Neural progenitor cell (in vitro differentiated cells): ENCODE data around the gene ACER1. TPM values are rescaled to one million over a fixed set of nuclear protein-coding genes. Genes with fewer than 3 reads are reported as not detected.
"Not testable (repeated sequence)": the region's sequence is repeated elsewhere in the genome, so short reads cannot be mapped to it uniquely, and the experiment has no call there.

Experiments
- DNase-seq: peaks from one replicate; pipeline ENCODE4 v3.0.0-alpha.2; 2016; ENCODE audit warnings: low spot score
- H2AFZ ChIP-seq: fragments of 200-600 bp; sonication (generic); replicated peaks from 2 replicates; pipeline ENCODE4 v1.6.1; 2016; ENCODE audit warnings: antibody characterized with exemption
- H3F3A ChIP-seq: fragments of 200-600 bp; sonication (generic); 2 replicates; pipeline ENCODE4 v1.6.1; 2016; ENCODE audit warnings: antibody characterized with exemption, low read depth
- H3K27ac ChIP-seq: fragments of 200-600 bp; sonication (generic); 2 replicates; pipeline ENCODE4 v1.5.1; 2016; ENCODE audit warnings: mild to moderate bottlenecking
- H3K27me3 ChIP-seq: fragments of 200-600 bp; sonication (generic); 2 replicates; pipeline ENCODE4 v1.6.1; 2016; ENCODE audit warnings: mild to moderate bottlenecking, moderate library complexity
- H3K36me3 ChIP-seq: fragments of 200-600 bp; sonication (generic); 2 replicates; pipeline ENCODE4 v1.5.1; 2016
- H3K4me1 ChIP-seq: fragments of 200-600 bp; sonication (generic); 2 replicates; pipeline ENCODE4 v1.6.1; 2016; ENCODE audit warnings: mixed run types
- H3K4me2 ChIP-seq: fragments of 200-600 bp; sonication (generic); 2 replicates; pipeline ENCODE4 v1.6.1; 2016
- H3K4me3 ChIP-seq: fragments of 200-600 bp; sonication (generic); 2 replicates; pipeline ENCODE4 v1.5.1; 2016
- H3K79me2 ChIP-seq: fragments of 200-600 bp; sonication (generic); 2 replicates; pipeline ENCODE4 v1.6.1; 2016; ENCODE audit warnings: low read depth
- H3K9ac ChIP-seq: fragments of 200-600 bp; sonication (generic); 2 replicates; pipeline ENCODE4 v1.6.1; 2016
- H3K9me3 ChIP-seq: fragments of 200-600 bp; sonication (generic); 2 replicates; pipeline ENCODE4 v1.5.1; 2016; ENCODE audit warnings: low read depth
- H4K20me1 ChIP-seq: fragments of 200-600 bp; sonication (generic); 2 replicates; pipeline ENCODE4 v1.6.1; 2016; ENCODE audit warnings: low read depth
- H3K27ac Mint-ChIP-seq: 3 replicates; pipeline ENCODE4 v1.8.0; 2021; ENCODE audit warnings: mixed read lengths
- H3K27me3 Mint-ChIP-seq: 2 replicates; pipeline ENCODE4 v1.8.0; 2022; ENCODE audit warnings: low read depth, mild to moderate bottlenecking, inconsistent platforms, moderate library complexity, mixed read lengths; ENCODE audit not compliant: insufficient read depth
- H3K36me3 Mint-ChIP-seq: 3 replicates; pipeline ENCODE4 v1.8.0; 2021; ENCODE audit warnings: mixed read lengths
- H3K4me1 Mint-ChIP-seq: 3 replicates; pipeline ENCODE4 v1.8.0; 2021; ENCODE audit warnings: mixed read lengths
- H3K4me3 Mint-ChIP-seq: 3 replicates; pipeline ENCODE4 v1.8.0; 2021; ENCODE audit warnings: mild to moderate bottlenecking, moderate library complexity, mixed read lengths
- H3K9me3 Mint-ChIP-seq: 3 replicates; pipeline ENCODE4 v1.8.0; 2020; ENCODE audit warnings: mixed read lengths
- CTCF ChIP-seq: fragments of 200-600 bp; sonication (generic); IDR thresholded peaks from 2 replicates; pipeline ENCODE4 v1.5.1; 2017; ENCODE audit warnings: antibody characterized with exemption, mild to moderate bottlenecking
- EZH2 ChIP-seq: fragments of 200-600 bp; sonication (generic); IDR thresholded peaks from 2 replicates; pipeline ENCODE4 v1.6.1; 2017; ENCODE audit warnings: antibody characterized with exemption, mild to moderate bottlenecking, moderate library complexity
- EZH2phosphoT487 ChIP-seq: fragments of 200-600 bp; sonication (generic); IDR thresholded peaks from 2 replicates; pipeline ENCODE4 v1.6.1; 2017; ENCODE audit warnings: antibody characterized with exemption
- total RNA-seq: library from RNA; depleted of rRNA; stranded (reverse); fragments of >200 nt; gene quantifications from 2 replicates; pipeline ENCODE4 v1.2.3, GENCODE V29; 2015; ENCODE audit warnings: low replicate concordance

Gene ACER1
- total RNA-seq, 1 donor from 2014 or later, result not detected

GRCh38 chr19:6359568-6360341, 26.3 kb upstream of the ACER1 start:
- H3K4me3 ChIP-seq, result no peak overlapping the region
- no peaks in the 10 kb centered on the region for H3K36me3 ChIP-seq
- peaks cover 6% of the 10 kb centered on the region for H3K79me2 ChIP-seq
- Mint-ChIP-seq H3K4me3 (peak overlapping the region; percentile 54), H3K27me3 (peaks cover 6% of the 10 kb centered on the region), H3K27ac (peak overlapping the region; percentile 24), H3K4me1 (peaks cover 20% of the 10 kb centered on the region), H3K9me3 (no peaks in the 10 kb centered on the region), H3K36me3 (peaks cover 2% of the 10 kb centered on the region)
- H3F3A ChIP-seq, result no peaks in the 10 kb centered on the region
- no peak overlapping the region for H3K4me2 ChIP-seq
- no peak overlapping the region for H3K27ac ChIP-seq
- H3K27me3 ChIP-seq, result no peaks in the 10 kb centered on the region
- DNase-seq, result no peak
- no peaks in the 10 kb centered on the region for H4K20me1 ChIP-seq
- TF ChIP-seq EZH2 (no peak), EZH2phosphoT487 (no peak), CTCF (no peak)
- no peak overlapping the region for H2AFZ ChIP-seq
- no peaks in the 10 kb centered on the region for H3K9me3 ChIP-seq
- peaks cover 4% of the 10 kb centered on the region for H3K4me1 ChIP-seq
- H3K9ac ChIP-seq, result no peak overlapping the region

- Histone ChIP-seq H3K4me3 (no peak overlapping the region), H3F3A (no peaks in the 10 kb centered on the region), H3K79me2 (peaks cover 6% of the 10 kb centered on the region), H2AFZ (peak overlapping the region; percentile 72), H3K27me3 (no peaks in the 10 kb centered on the region), H3K4me2 (no peak overlapping the region), H3K9me3 (no peaks in the 10 kb centered on the region), H3K4me1 (peaks cover 4% of the 10 kb centered on the region), H3K36me3 (no peaks in the 10 kb centered on the region), H3K9ac (no peak overlapping the region), H3K27ac (no peak overlapping the region), H4K20me1 (no peaks in the 10 kb centered on the region)
- H3K27ac Mint-ChIP-seq, result peak overlapping the region; percentile 79
- H3K9me3 Mint-ChIP-seq, result peaks cover 4% of the 10 kb centered on the region
- peaks cover 20% of the 10 kb centered on the region for H3K4me1 Mint-ChIP-seq
- TF ChIP-seq EZH2, result no peak
- TF ChIP-seq CTCF, result no peak
- TF ChIP-seq EZH2phosphoT487, result no peak
- no peak for DNase-seq
- peaks cover 8% of the 10 kb centered on the region for H3K27me3 Mint-ChIP-seq
- no peaks in the 10 kb centered on the region for H3K36me3 Mint-ChIP-seq
- no peak overlapping the region for H3K4me3 Mint-ChIP-seq
Observed at GRCh38 chr19:6358003-6358402, 24.6 kb upstream of the ACER1 start.

GRCh38 chr19:6357174-6357573, 23.8 kb upstream of the ACER1 start:
- Histone ChIP-seq H3K9ac (no peak overlapping the region), H4K20me1 (no peaks in the 10 kb centered on the region), H3F3A (no peaks in the 10 kb centered on the region), H3K36me3 (no peaks in the 10 kb centered on the region), H3K27me3 (no peaks in the 10 kb centered on the region), H3K27ac (no peak overlapping the region), H3K4me3 (no peak overlapping the region), H3K4me1 (peaks cover under 1% of the 10 kb centered on the region), H3K79me2 (peaks cover 2% of the 10 kb centered on the region), H2AFZ (no peak overlapping the region), H3K4me2 (no peak overlapping the region), H3K9me3 (no peaks in the 10 kb centered on the region)
- H3K4me3 Mint-ChIP-seq, result no peak overlapping the region
- DNase-seq, result no peak
- TF ChIP-seq EZH2phosphoT487 (no peak), EZH2 (no peak), CTCF (no peak)
- no peak overlapping the region for H3K27ac Mint-ChIP-seq
- H3K36me3 Mint-ChIP-seq, result no peaks in the 10 kb centered on the region
- H3K9me3 Mint-ChIP-seq, result peaks cover 6% of the 10 kb centered on the region
- H3K27me3 Mint-ChIP-seq, result peaks cover 9% of the 10 kb centered on the region
- H3K4me1 Mint-ChIP-seq, result peaks cover 13% of the 10 kb centered on the region

GRCh38 chr19:6355321-6356040, 22.1 kb upstream of the ACER1 start:
- not testable (repeated sequence) for H3K27me3 Mint-ChIP-seq, H3K4me3 ChIP-seq, H3K4me2 ChIP-seq, H3K36me3 Mint-ChIP-seq, H3K79me2 ChIP-seq, H3K36me3 ChIP-seq, H3K9ac ChIP-seq, H3K27ac ChIP-seq, H3K27ac Mint-ChIP-seq, H4K20me1 ChIP-seq, H2AFZ ChIP-seq, H3K9me3 Mint-ChIP-seq, H3K4me1 ChIP-seq, H3K4me3 Mint-ChIP-seq, H3K9me3 ChIP-seq, H3F3A ChIP-seq, H3K27me3 ChIP-seq, DNase-seq
- H3K4me1 Mint-ChIP-seq, result peaks cover 13% of the 10 kb centered on the region
